PC-3 (cell line): ENCODE data around the gene C1orf105. TPM values are rescaled to one million over a fixed set of nuclear protein-coding genes. Genes with fewer than 3 reads are reported as not detected.

Experiments
- ATAC-seq: fragments of 200-7000 bp; cut with Tn5 transposase; 2 replicates; pipeline ENCODE4 v1.9.1; 2020; ENCODE audit warnings: mild to moderate bottlenecking, moderate library complexity
- BruUV-seq: library from RNA; stranded (reverse); fragments of 400-500 nt; replicated peaks from 2 replicates; lab custom pipeline; 2021; lab: Mats Ljungman, UMichigan
- CTCF ChIA-PET: fragments of 300-600 bp; sonication (Branson Sonifier 250); formaldehyde crosslinking; loops from one replicate; lab custom pipeline; 2022; ENCODE audit warnings: antibody characterized with exemption; lab: Charles Lee
- POLR2A ChIA-PET: fragments of 300-600 bp; sonication (Branson Sonifier 250); formaldehyde crosslinking; loops from one replicate; lab custom pipeline; 2022; ENCODE audit warnings: antibody characterized with exemption; ENCODE audit not compliant: unreplicated experiment; lab: Charles Lee
- DNase-seq: peaks from one replicate; pipeline ENCODE4 v3.0.0-alpha.2; 2015
- H2AFZ ChIP-seq: fragments of 300-600 bp; sonication (generic); 2 replicates; pipeline ENCODE4 v1.6.0; 2016; ENCODE audit warnings: antibody characterized with exemption, low read length
- H3F3A ChIP-seq: fragments of 300-600 bp; sonication (generic); one replicate; pipeline ENCODE4 v1.6.0; 2017; ENCODE audit warnings: antibody characterized with exemption, low read length, control low read depth, mild to moderate bottlenecking; ENCODE audit not compliant: unreplicated experiment
- H3K27ac ChIP-seq: fragments of 300-600 bp; sonication (generic); 2 replicates; pipeline ENCODE4 v1.5.1; 2016; ENCODE audit warnings: mild to moderate bottlenecking, low read length
- H3K27me3 ChIP-seq: fragments of 300-600 bp; sonication (generic); 2 replicates; pipeline ENCODE4 v1.6.1; 2016; ENCODE audit warnings: low read length, mixed read lengths
- H3K36me3 ChIP-seq: fragments of 300-600 bp; sonication (generic); 2 replicates; pipeline ENCODE4 v1.6.1; 2016; ENCODE audit warnings: low read depth, mixed run types, low read length, mixed read lengths
- H3K4me1 ChIP-seq: fragments of 300-600 bp; sonication (generic); 2 replicates; pipeline ENCODE4 v1.5.1; 2016; ENCODE audit warnings: low read length; ENCODE audit not compliant: insufficient read depth
- H3K4me2 ChIP-seq: fragments of 300-600 bp; sonication (generic); 2 replicates; pipeline ENCODE4 v1.6.0; 2016; ENCODE audit warnings: low read length
- H3K4me3 ChIP-seq: fragments of 300-600 bp; sonication (generic); 2 replicates; pipeline ENCODE4 v1.5.1; 2016; ENCODE audit warnings: mild to moderate bottlenecking, low read length, mixed read lengths
- H3K79me2 ChIP-seq: fragments of 300-600 bp; sonication (generic); 2 replicates; pipeline ENCODE4 v1.6.1; 2017; ENCODE audit warnings: low read length, mixed read lengths
- H3K9ac ChIP-seq: fragments of 300-600 bp; sonication (generic); 2 replicates; pipeline ENCODE4 v1.6.0; 2016; ENCODE audit warnings: mild to moderate bottlenecking, low read length
- H3K9me2 ChIP-seq: fragments of 300-600 bp; sonication (generic); replicated peaks from 2 replicates; pipeline ENCODE4 v1.6.1; 2016; ENCODE audit warnings: mixed run types, low read length, mixed read lengths
- H3K9me3 ChIP-seq: fragments of 300-600 bp; sonication (generic); 2 replicates; pipeline ENCODE4 v1.6.1; 2016; ENCODE audit warnings: low read length, mixed read lengths
- H4K20me1 ChIP-seq: fragments of 300-600 bp; sonication (generic); 2 replicates; pipeline ENCODE4 v1.6.1; 2016; ENCODE audit warnings: low read length, mixed read lengths
- CTCF ChIP-seq: fragments of 300-600 bp; sonication (generic); conservative IDR thresholded peaks from 2 replicates; pipeline ENCODE4 v1.5.1; 2017; ENCODE audit warnings: antibody characterized with exemption, low read depth, mild to moderate bottlenecking, low read length
- EZH2 ChIP-seq: fragments of 300-600 bp; sonication (generic); IDR thresholded peaks from one replicate; pipeline ENCODE4 v1.6.1; 2017; ENCODE audit warnings: antibody characterized with exemption, mild to moderate bottlenecking, low read length; ENCODE audit not compliant: unreplicated experiment
- EZH2phosphoT487 ChIP-seq: fragments of 300-600 bp; sonication (generic); IDR thresholded peaks from 2 replicates; pipeline ENCODE4 v1.6.1; 2018; ENCODE audit warnings: mild to moderate bottlenecking, antibody characterized with exemption, low read length, borderline replicate concordance
- intact Hi-C: fragments of 100-400 bp; cut with micrococcal nuclease; formaldehyde crosslinking; loops from 2 replicates; pipeline ENCODE4 v1.9.0; 2023
- total RNA-seq: library from RNA; depleted of rRNA; stranded (reverse); fragments of >200 nt; gene quantifications from 2 replicates; pipeline ENCODE4 v1.2.3, GENCODE V29; 2014

The C1orf105 gene
- total RNA-seq, 1 experiment from 2014 or later = not detected

GRCh38 chr1:172499636-172500141 is 79.2 kb downstream of the C1orf105 start:
- Histone ChIP-seq H3K36me3 (no peaks in the 10 kb centered on the region), H3K4me3 (no peak overlapping the region), H4K20me1 (no peaks in the 10 kb centered on the region), H3K79me2 (no peaks in the 10 kb centered on the region), H3K27ac (peak overlapping the region; percentile 44), H2AFZ (no peak overlapping the region), H3K4me2 (peak overlapping the region; percentile 12), H3K9me3 (no peaks in the 10 kb centered on the region), H3K27me3 (no peaks in the 10 kb centered on the region), H3K9ac (no peak overlapping the region), H3K9me2 (no peaks in the 10 kb centered on the region), H3K4me1 (peaks cover 38% of the 10 kb centered on the region), H3F3A (no peaks in the 10 kb centered on the region)
- ATAC-seq = peak; percentile 92
- intact Hi-C loops = loop anchor here (1.0 kb wide), 3 partner anchors 14 to 50 kb away; no protein-coding TSS in a partner anchor
- ChIA-PET CTCF (interaction anchor here (0.5 to 0.9 kb wide), 4 partner anchors 23 to 688 kb away, joined by 3 to 5 read pairs (median 4); no protein-coding TSS in a partner anchor), POLR2A (interaction anchor here (0.6 to 0.9 kb wide), 4 partner anchors 20 to 77 kb away, joined by 3 to 9 read pairs (median 4); partner anchors contain the start of gene SUCO)
- peak; percentile 100 for DNase-seq
- TF ChIP-seq EZH2 = no peak
- TF ChIP-seq EZH2phosphoT487 = no peak
- peak; percentile 14; the same call in 1 of the 2 replicates for TF ChIP-seq CTCF
- no TSS peak for BruUV-seq

GRCh38 chr1:172500207-172500606 is 79.7 kb downstream of the C1orf105 start:
- Histone ChIP-seq H2AFZ (no peak overlapping the region), H3K36me3 (no peaks in the 10 kb centered on the region), H3K9me2 (no peaks in the 10 kb centered on the region), H3F3A (no peaks in the 10 kb centered on the region), H3K4me1 (peaks cover 38% of the 10 kb centered on the region), H3K79me2 (no peaks in the 10 kb centered on the region), H3K4me2 (peak overlapping the region; percentile 12), H3K27ac (peak overlapping the region; percentile 44), H3K4me3 (no peak overlapping the region), H4K20me1 (no peaks in the 10 kb centered on the region), H3K9ac (no peak overlapping the region), H3K9me3 (no peaks in the 10 kb centered on the region), H3K27me3 (no peaks in the 10 kb centered on the region)
- no peak for TF ChIP-seq CTCF
- TF ChIP-seq EZH2phosphoT487 = no peak
- TF ChIP-seq EZH2 = no peak
- DNase-seq (peak; percentile 64), ATAC-seq (no peak)
- BruUV-seq = no TSS peak
- intact Hi-C loops = loop anchor here (1.0 kb wide), 1 partner anchor 13 kb away; no protein-coding TSS in a partner anchor
- POLR2A ChIA-PET = interaction anchor here (0.7 to 0.9 kb wide), 2 partner anchors 32 to 40 kb away, joined by 3 to 6 read pairs; partner anchors contain the start of gene SUCO
- CTCF ChIA-PET = interaction anchor here (0.5 to 0.9 kb wide), 3 partner anchors 22 to 49 kb away, joined by 3 to 5 read pairs (median 4); no protein-coding TSS in a partner anchor

- 0 out of 2 replicates have a peak, but pooled peaks cover 9% of the 10 kb centered on the region for H3K9me2 ChIP-seq
- no peak overlapping the region for H3K9ac ChIP-seq
- H3F3A ChIP-seq = no peaks in the 10 kb centered on the region
- no peaks in the 10 kb centered on the region for H3K79me2 ChIP-seq
- H3K27ac ChIP-seq = no peak overlapping the region
- DNase-seq (no peak), ATAC-seq (no peak)
- H3K4me1 ChIP-seq = peaks cover 10% of the 10 kb centered on the region
- H3K4me2 ChIP-seq = no peak overlapping the region
- H3K36me3 ChIP-seq = no peaks in the 10 kb centered on the region
- H3K27me3 ChIP-seq = no peaks in the 10 kb centered on the region
- no peak overlapping the region for H3K4me3 ChIP-seq
- ChIA-PET CTCF (no interaction called here), POLR2A (interaction anchor here (1.1 kb wide), 1 partner anchor 25 kb away, joined by 3 read pairs; no protein-coding TSS in a partner anchor)
- H3K9me3 ChIP-seq = no peaks in the 10 kb centered on the region
- intact Hi-C loops = no loop called here
- H4K20me1 ChIP-seq = no peaks in the 10 kb centered on the region
- no peak overlapping the region for H2AFZ ChIP-seq
- no TSS peak for BruUV-seq
- TF ChIP-seq EZH2 (no peak), CTCF (no peak), EZH2phosphoT487 (no peak)
Observed at GRCh38 chr1:172507741-172508140, 87.3 kb downstream of the C1orf105 start.
